GM19238 (cell line): ENCODE measurements around the gene PRKCH.

ENCODE experiments used
- DNase-seq: peaks from one replicate; pipeline ENCODE4 v3.0.0; 2011; ENCODE audit warnings: low spot score; ENCODE audit not compliant: insufficient read length

The PRKCH gene

GRCh38 chr14:61488417-61489401 lies 167.3 kb downstream of the PRKCH start:
- DNase-seq: no peak

- no peak for DNase-seq
Measured at GRCh38 chr14:61489512-61489911, 168.1 kb downstream of the PRKCH start.

GRCh38 chr14:61489932-61490331 lies 168.6 kb downstream of the PRKCH start:
- DNase-seq: no peak

GRCh38 chr14:61491224-61491623 lies 169.8 kb downstream of the PRKCH start:
- no peak for DNase-seq

GRCh38 chr14:61491876-61492434 lies 170.6 kb downstream of the PRKCH start:
- DNase-seq: no peak

- DNase-seq: no peak
Measured at GRCh38 chr14:61492474-61492873, 171.1 kb downstream of the PRKCH start.

- DNase-seq: no peak
Measured at GRCh38 chr14:61493239-61493638, 171.9 kb downstream of the PRKCH start.

- DNase-seq: no peak
Measured at GRCh38 chr14:61494018-61494417, 172.6 kb downstream of the PRKCH start.

- DNase-seq: no peak
Measured at GRCh38 chr14:61495809-61496208, 174.4 kb downstream of the PRKCH start.

- no peak for DNase-seq
Measured at GRCh38 chr14:61498303-61498702, 176.9 kb downstream of the PRKCH start.

- DNase-seq: no peak
Measured at GRCh38 chr14:61498811-61499210, 177.4 kb downstream of the PRKCH start.

- no peak for DNase-seq
Measured at GRCh38 chr14:61499991-61500390, 178.6 kb downstream of the PRKCH start.

- no peak for DNase-seq
Measured at GRCh38 chr14:61501714-61502458, 180.5 kb downstream of the PRKCH start.

GRCh38 chr14:61502459-61503093 lies 181.2 kb downstream of the PRKCH start:
- DNase-seq: no peak

- no peak for DNase-seq
Measured at GRCh38 chr14:61503167-61503801, 181.9 kb downstream of the PRKCH start.

GRCh38 chr14:61504901-61505300 lies 183.5 kb downstream of the PRKCH start:
- no peak for DNase-seq

GRCh38 chr14:61505815-61506809 lies 184.7 kb downstream of the PRKCH start:
- DNase-seq: no peak

GRCh38 chr14:61508526-61508925 lies 187.1 kb downstream of the PRKCH start:
- DNase-seq: no peak

GRCh38 chr14:61510736-61511557 lies 189.6 kb downstream of the PRKCH start:
- DNase-seq: no peak
